ENCODE data around the gene CDC5L. TPM values are rescaled to one million over a fixed set of nuclear protein-coding genes. Genes with fewer than 3 reads are reported as not detected.

CDC5L gene
- total RNA-seq, 1 donor from 2014 or later: 18.3 TPM

GRCh38 chr6:44494011-44494501, 106.5 kb downstream of the CDC5L start:
- no peaks in the 10 kb centered on the region for H3K36me3 ChIP-seq
- DNase-seq (no peak), ATAC-seq (no peak)
- no peaks in the 10 kb centered on the region for H3K9me3 ChIP-seq
- H3K27ac ChIP-seq: no peak overlapping the region
- no peak overlapping the region for H3K4me3 ChIP-seq
- TF ChIP-seq CTCF (IDR thresholded peaks at IDR 0.05): no peak
- no peaks in the 10 kb centered on the region for H3K4me1 ChIP-seq
- intact Hi-C loops (cut with DNase I): no loop called here
- no peaks in the 10 kb centered on the region for H3K27me3 ChIP-seq (ENCODE audit: low read depth)

GRCh38 chr6:44495036-44495901, 107.8 kb downstream of the CDC5L start:
- no peaks in the 10 kb centered on the region for H3K27me3 ChIP-seq (ENCODE audit: low read depth)
- DNase-seq (no peak), ATAC-seq (no peak)
- H3K27ac ChIP-seq: no peak overlapping the region
- no peaks in the 10 kb centered on the region for H3K9me3 ChIP-seq
- no peaks in the 10 kb centered on the region for H3K4me1 ChIP-seq
- H3K36me3 ChIP-seq: no peaks in the 10 kb centered on the region
- intact Hi-C loops (cut with DNase I): no loop called here
- no peak for TF ChIP-seq CTCF (IDR thresholded peaks at IDR 0.05)
- H3K4me3 ChIP-seq: no peak overlapping the region

GRCh38 chr6:44496665-44497369, 109.3 kb downstream of the CDC5L start:
- DNase-seq: no peak
- Histone ChIP-seq H3K27ac (no peak overlapping the region), H3K9me3 (no peaks in the 10 kb centered on the region), H3K4me1 (no peaks in the 10 kb centered on the region), H3K27me3 (ENCODE audit: low read depth) (no peaks in the 10 kb centered on the region), H3K36me3 (no peaks in the 10 kb centered on the region), H3K4me3 (no peak overlapping the region)
- no peak for ATAC-seq
- TF ChIP-seq CTCF (IDR thresholded peaks at IDR 0.05): no peak
- intact Hi-C loops (cut with DNase I): no loop called here

GRCh38 chr6:44497807-44498206, 110.3 kb downstream of the CDC5L start:
- DNase-seq (no peak), ATAC-seq (no peak)
- Histone ChIP-seq H3K27ac (no peak overlapping the region), H3K9me3 (no peaks in the 10 kb centered on the region), H3K4me1 (no peaks in the 10 kb centered on the region), H3K36me3 (no peaks in the 10 kb centered on the region), H3K4me3 (no peak overlapping the region), H3K27me3 (ENCODE audit: low read depth) (no peaks in the 10 kb centered on the region)
- intact Hi-C loops (cut with DNase I): no loop called here
- no peak for TF ChIP-seq CTCF (IDR thresholded peaks at IDR 0.05)

- intact Hi-C loops (cut with DNase I): no loop called here
- H3K36me3 ChIP-seq: no peaks in the 10 kb centered on the region
- no peak for DNase-seq
Measured at GRCh38 chr6:44498436-44498835, 110.9 kb downstream of the CDC5L start.

More at GRCh38 chr6:44498436-44498835, 110.9 kb downstream of the CDC5L start:
- ATAC-seq: no peak
- H3K9me3 ChIP-seq: no peaks in the 10 kb centered on the region
- no peak for TF ChIP-seq CTCF (IDR thresholded peaks at IDR 0.05)
- H3K27ac ChIP-seq: no peak overlapping the region
- no peaks in the 10 kb centered on the region for H3K27me3 ChIP-seq (ENCODE audit: low read depth)
- H3K4me1 ChIP-seq: no peaks in the 10 kb centered on the region
- H3K4me3 ChIP-seq: no peak overlapping the region

All from lower lobe of right lung (tissue), 2 donors.